Measurements from ENCODE around the gene KLHL8. TPM values are rescaled to one million over a fixed set of nuclear protein-coding genes. Genes with fewer than 3 reads are reported as not detected.

Gene KLHL8
- total RNA-seq, 1 experiment from 2014 or later, result 7.5 TPM

DNA sequence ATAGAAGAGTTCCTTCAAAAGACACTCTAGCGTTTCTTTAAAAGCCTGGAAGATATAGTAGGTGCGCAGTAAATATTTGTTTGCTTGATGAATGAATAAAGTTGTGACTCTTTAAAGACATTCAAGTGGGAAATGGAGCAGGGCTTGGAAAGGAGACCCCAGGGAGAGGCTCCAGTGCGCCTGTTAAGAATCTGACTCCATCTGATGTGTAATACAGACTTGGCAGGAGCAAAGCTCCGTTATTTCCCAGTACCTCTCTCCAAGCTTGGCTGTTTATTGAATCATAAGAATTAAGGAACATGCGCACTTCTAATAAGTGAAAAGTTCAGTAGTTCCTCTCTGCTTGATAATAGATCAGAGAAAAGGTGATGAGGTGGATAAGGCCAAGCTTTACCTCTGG, 18.8 kb upstream of the KLHL8 start:
- Mint-ChIP-seq H3K4me3 (no peak overlapping the region), H3K36me3 (ENCODE audit: insufficient read depth in 1 of 3, low read depth in 3 of 3) (peaks cover 13 to 21% (median 14%) of the 10 kb centered on the region in 3 experiments), H3K27me3 (ENCODE audit: low read depth) (no peaks in the 10 kb centered on the region; the same call in 1 of the 2 replicates), H3K4me1 (no peaks in the 10 kb centered on the region), H3K9me3 (peaks cover 23% of the 10 kb centered on the region in 2 experiments), H3K27ac (no peak overlapping the region)
- DNase-seq, result no peak
- Histone ChIP-seq H3K14ac (ENCODE audit: insufficient read depth, low read length) (no peak overlapping the region), H2BK120ac (ENCODE audit: low read depth, low read length, poor library complexity, severe bottlenecking) (no peak overlapping the region), H2AFZ (ENCODE audit: low read length) (no peak overlapping the region), H2BK20ac (ENCODE audit: low read depth, low read length, poor library complexity, severe bottlenecking) (no peak overlapping the region), H3K4ac (ENCODE audit: low read depth, low read length) (no peak overlapping the region), H2BK12ac (ENCODE audit: insufficient read length, low read depth, low read length) (no peak overlapping the region), H3K18ac (ENCODE audit: insufficient read length, low read depth, low read length) (no peak overlapping the region), H3K27ac (ENCODE audit: insufficient read length, low read depth, low read length) (no peak overlapping the region), H3K79me1 (ENCODE audit: insufficient read depth, low read depth, low read length, poor library complexity, severe bottlenecking) (no peaks in the 10 kb centered on the region), H2BK15ac (ENCODE audit: low read depth, low read length) (no peak overlapping the region), H3T11ph (ENCODE audit: low read length) (no peak overlapping the region), H3K23ac (ENCODE audit: insufficient read length, low read depth, low read length) (no peak overlapping the region), H2AK5ac (ENCODE audit: insufficient read length, low read length) (no peak overlapping the region), H3K9ac (ENCODE audit: extremely low read depth, insufficient read length, low read length) (no peak overlapping the region), H3K56ac (ENCODE audit: insufficient read length, low read depth, low read length) (no peak overlapping the region), H3K4me2 (ENCODE audit: insufficient read depth, insufficient read length, low read length) (no peak overlapping the region), H4K8ac (replicated peaks; ENCODE audit: insufficient read length, low read depth, low read length) (no peak overlapping the region), H3K9me3 (ENCODE audit: control insufficient read depth, low read depth, low read length) (no peaks in the 10 kb centered on the region), H4K91ac (ENCODE audit: insufficient read length, low read depth, low read length) (no peak overlapping the region), H3K27me3 (ENCODE audit: insufficient read depth, low read length) (no peaks in the 10 kb centered on the region), H4K20me1 (ENCODE audit: control insufficient read depth, insufficient read depth, insufficient read length) (no peaks in the 10 kb centered on the region), H2BK5ac (ENCODE audit: insufficient read length, low read length) (no peak overlapping the region), H4K5ac (ENCODE audit: insufficient read length, low read depth, low read length) (no peak overlapping the region), H3K79me2 (ENCODE audit: insufficient read depth, low read length) (no peaks in the 10 kb centered on the region), H3K4me1 (ENCODE audit: insufficient read depth, low read length) (no peaks in the 10 kb centered on the region), H3K23me2 (ENCODE audit: insufficient read length, low read depth, low read length, poor library complexity, severe bottlenecking) (no peaks in the 10 kb centered on the region)
- WGBS (ENCODE audit: extremely low coverage, insufficient read length, low lambda C conversion rate), result no CpG with 5 or more reads among the region's 5 CpGs
- TF ChIP-seq, protein P1, sequence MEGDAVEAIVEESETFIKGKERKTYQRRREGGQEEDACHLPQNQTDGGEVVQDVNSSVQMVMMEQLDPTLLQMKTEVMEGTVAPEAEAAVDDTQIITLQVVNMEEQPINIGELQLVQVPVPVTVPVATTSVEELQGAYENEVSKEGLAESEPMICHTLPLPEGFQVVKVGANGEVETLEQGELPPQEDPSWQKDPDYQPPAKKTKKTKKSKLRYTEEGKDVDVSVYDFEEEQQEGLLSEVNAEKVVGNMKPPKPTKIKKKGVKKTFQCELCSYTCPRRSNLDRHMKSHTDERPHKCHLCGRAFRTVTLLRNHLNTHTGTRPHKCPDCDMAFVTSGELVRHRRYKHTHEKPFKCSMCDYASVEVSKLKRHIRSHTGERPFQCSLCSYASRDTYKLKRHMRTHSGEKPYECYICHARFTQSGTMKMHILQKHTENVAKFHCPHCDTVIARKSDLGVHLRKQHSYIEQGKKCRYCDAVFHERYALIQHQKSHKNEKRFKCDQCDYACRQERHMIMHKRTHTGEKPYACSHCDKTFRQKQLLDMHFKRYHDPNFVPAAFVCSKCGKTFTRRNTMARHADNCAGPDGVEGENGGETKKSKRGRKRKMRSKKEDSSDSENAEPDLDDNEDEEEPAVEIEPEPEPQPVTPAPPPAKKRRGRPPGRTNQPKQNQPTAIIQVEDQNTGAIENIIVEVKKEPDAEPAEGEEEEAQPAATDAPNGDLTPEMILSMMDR (conservative IDR thresholded peaks at IDR 0.05), result no peak
